Stimulated activated CD8-positive, alpha-beta memory T cell treated with anti-CD3 and anti-CD28 coated beads, Interleukin-2, amount 100 ng/mL, for 48 hours (primary cell): ENCODE data around the gene IVNS1ABP.

ENCODE experiments used
- DNase-seq, 2 donors: peaks; one replicate each; pipeline ENCODE4 v3.0.0-alpha.2; 2020; ENCODE audit warnings: low read depth in 2 of 2

IVNS1ABP gene

GRCh38 chr1:185293967-185294542 lies 23.0 kb downstream of the IVNS1ABP start:
- DNase-seq: no peak

- no peak for DNase-seq
Measured at GRCh38 chr1:185292237-185292636, 24.8 kb downstream of the IVNS1ABP start.

GRCh38 chr1:185291652-185292051 lies 25.4 kb downstream of the IVNS1ABP start:
- DNase-seq: no peak

GRCh38 chr1:185291159-185291558 lies 25.9 kb downstream of the IVNS1ABP start:
- no peak for DNase-seq

GRCh38 chr1:185289880-185290279 lies 27.2 kb downstream of the IVNS1ABP start:
- no peak for DNase-seq

GRCh38 chr1:185288435-185288834 lies 28.6 kb downstream of the IVNS1ABP start:
- DNase-seq: no peak

- no peak for DNase-seq
Measured at GRCh38 chr1:185287451-185287850, 29.6 kb downstream of the IVNS1ABP start.

GRCh38 chr1:185284533-185285276 lies 32.3 kb downstream of the IVNS1ABP start:
- DNase-seq: no peak

GRCh38 chr1:185284116-185284515 lies 32.9 kb downstream of the IVNS1ABP start:
- DNase-seq: no peak

- DNase-seq: no peak
Measured at GRCh38 chr1:185281245-185281644, 35.8 kb downstream of the IVNS1ABP start.

GRCh38 chr1:185280589-185280988 lies 36.5 kb downstream of the IVNS1ABP start:
- DNase-seq: no peak

GRCh38 chr1:185279571-185279970 lies 37.5 kb downstream of the IVNS1ABP start:
- no peak for DNase-seq

GRCh38 chr1:185271921-185272320 lies 45.1 kb downstream of the IVNS1ABP start:
- no peak for DNase-seq

GRCh38 chr1:185268352-185268751 lies 48.7 kb downstream of the IVNS1ABP start:
- no peak for DNase-seq

- DNase-seq: no peak
Measured at GRCh38 chr1:185267701-185268100, 49.3 kb downstream of the IVNS1ABP start.

- no peak for DNase-seq
Measured at GRCh38 chr1:185267301-185267700, 49.7 kb downstream of the IVNS1ABP start.

- DNase-seq: no peak
Measured at GRCh38 chr1:185265314-185265713, 51.7 kb downstream of the IVNS1ABP start.

GRCh38 chr1:185263780-185264179 lies 53.3 kb downstream of the IVNS1ABP start:
- DNase-seq: no peak

GRCh38 chr1:185263292-185263691 lies 53.8 kb downstream of the IVNS1ABP start:
- no peak for DNase-seq

- no peak for DNase-seq
Measured at GRCh38 chr1:185262151-185262550, 54.9 kb downstream of the IVNS1ABP start.

GRCh38 chr1:185260611-185261010 lies 56.4 kb downstream of the IVNS1ABP start:
- DNase-seq: no peak

- no peak for DNase-seq
Measured at GRCh38 chr1:185258676-185259075, 58.4 kb downstream of the IVNS1ABP start.

- no peak for DNase-seq
Measured at GRCh38 chr1:185257950-185258208, 59.2 kb downstream of the IVNS1ABP start.
